AG10803 (cell line): ENCODE measurements around the gene PODXL2.
"Not testable (repeated sequence)": the region's sequence is repeated elsewhere in the genome, so short reads cannot be mapped to it uniquely, and the experiment has no call there.

Experiments used
- DNase-seq: peaks from one replicate; pipeline ENCODE4 v3.0.0; 2010; ENCODE audit warnings: low read depth
- H3K4me3 ChIP-seq: 2 replicates; pipeline ENCODE4 v1.5.1; 2011; ENCODE audit warnings: mild to moderate bottlenecking, low read length, control low read depth
- TF ChIP-seq, protein P1 (sequence below): conservative IDR thresholded peaks from 2 replicates; pipeline ENCODE4 v1.5.1; 2011; ENCODE audit warnings: mild to moderate bottlenecking, low read length, control low read depth, inconsistent platforms

PODXL2 gene

DNA sequence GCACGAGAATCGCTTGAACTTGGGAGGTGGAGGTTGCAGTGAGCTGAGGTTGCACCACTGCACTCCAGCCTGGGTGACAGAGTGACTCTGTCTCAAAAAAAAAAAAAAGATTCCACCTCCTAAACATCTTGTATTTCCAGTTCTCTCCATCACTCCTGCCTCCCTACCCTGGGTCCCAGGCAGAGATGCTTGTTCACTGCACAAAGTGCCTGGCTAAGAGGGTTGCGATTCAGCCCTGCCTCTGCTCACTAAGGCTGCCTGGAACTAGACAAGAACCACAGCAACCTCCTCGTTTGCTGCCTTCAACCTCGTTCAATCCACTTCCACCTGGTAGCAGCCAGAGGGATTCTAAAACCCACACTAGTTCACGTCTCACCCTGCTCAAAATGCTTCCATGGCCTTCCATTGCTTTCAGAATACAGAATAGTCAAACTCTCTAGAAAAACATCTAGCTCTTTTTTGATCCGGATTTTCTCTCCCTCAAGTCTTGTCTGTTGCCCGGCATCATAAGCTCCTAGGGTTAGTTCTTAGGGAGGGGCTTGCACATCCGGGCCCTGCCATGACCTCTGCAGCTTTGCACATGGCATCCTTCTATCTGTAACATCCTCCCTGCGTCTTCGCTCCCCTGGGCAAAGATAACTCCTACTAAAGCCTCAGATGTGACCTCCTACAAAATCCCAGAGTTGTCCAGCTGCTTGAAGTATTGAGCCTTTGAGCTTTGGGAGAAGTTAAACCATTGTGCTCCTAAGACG is 31.8 kb upstream of the PODXL2 start:
- TF ChIP-seq, protein P1, sequence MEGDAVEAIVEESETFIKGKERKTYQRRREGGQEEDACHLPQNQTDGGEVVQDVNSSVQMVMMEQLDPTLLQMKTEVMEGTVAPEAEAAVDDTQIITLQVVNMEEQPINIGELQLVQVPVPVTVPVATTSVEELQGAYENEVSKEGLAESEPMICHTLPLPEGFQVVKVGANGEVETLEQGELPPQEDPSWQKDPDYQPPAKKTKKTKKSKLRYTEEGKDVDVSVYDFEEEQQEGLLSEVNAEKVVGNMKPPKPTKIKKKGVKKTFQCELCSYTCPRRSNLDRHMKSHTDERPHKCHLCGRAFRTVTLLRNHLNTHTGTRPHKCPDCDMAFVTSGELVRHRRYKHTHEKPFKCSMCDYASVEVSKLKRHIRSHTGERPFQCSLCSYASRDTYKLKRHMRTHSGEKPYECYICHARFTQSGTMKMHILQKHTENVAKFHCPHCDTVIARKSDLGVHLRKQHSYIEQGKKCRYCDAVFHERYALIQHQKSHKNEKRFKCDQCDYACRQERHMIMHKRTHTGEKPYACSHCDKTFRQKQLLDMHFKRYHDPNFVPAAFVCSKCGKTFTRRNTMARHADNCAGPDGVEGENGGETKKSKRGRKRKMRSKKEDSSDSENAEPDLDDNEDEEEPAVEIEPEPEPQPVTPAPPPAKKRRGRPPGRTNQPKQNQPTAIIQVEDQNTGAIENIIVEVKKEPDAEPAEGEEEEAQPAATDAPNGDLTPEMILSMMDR = no peak
- no peak overlapping the region for H3K4me3 ChIP-seq
- DNase-seq = no peak

DNA sequence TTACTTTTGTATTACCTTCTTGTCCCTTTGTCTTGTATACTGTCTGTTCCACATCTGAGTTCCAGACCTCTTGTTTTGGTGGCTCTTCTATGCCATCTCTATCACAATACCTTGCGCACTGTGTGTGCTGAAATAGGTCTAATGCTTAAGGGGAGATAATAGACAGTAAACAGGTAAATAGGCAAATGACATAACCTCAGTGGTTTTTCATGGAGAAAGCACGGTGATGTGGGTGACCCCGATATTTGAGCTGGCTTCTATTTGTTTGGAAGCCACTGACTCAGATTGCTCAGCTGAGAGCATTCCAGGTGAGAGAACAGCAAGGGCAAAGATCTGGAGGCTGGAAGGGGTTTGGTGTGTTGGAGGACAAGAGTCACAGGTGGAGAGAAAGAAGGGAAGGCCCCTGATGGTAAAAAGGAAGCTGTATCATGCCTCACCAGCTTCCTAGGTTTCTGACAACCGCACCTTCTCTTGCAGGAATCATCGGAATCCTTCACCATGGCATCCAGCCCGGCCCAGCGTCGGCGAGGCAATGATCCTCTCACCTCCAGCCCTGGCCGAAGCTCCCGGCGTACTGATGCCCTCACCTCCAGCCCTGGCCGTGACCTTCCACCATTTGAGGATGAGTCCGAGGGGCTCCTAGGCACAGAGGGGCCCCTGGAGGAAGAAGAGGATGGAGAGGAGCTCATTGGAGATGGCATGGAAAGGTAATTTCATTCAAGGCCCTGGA is 30.0 kb upstream of the PODXL2 start:
- H3K4me3 ChIP-seq = peak overlapping the region; percentile 67
- TF ChIP-seq, protein P1 = no peak
- DNase-seq = no peak

DNA sequence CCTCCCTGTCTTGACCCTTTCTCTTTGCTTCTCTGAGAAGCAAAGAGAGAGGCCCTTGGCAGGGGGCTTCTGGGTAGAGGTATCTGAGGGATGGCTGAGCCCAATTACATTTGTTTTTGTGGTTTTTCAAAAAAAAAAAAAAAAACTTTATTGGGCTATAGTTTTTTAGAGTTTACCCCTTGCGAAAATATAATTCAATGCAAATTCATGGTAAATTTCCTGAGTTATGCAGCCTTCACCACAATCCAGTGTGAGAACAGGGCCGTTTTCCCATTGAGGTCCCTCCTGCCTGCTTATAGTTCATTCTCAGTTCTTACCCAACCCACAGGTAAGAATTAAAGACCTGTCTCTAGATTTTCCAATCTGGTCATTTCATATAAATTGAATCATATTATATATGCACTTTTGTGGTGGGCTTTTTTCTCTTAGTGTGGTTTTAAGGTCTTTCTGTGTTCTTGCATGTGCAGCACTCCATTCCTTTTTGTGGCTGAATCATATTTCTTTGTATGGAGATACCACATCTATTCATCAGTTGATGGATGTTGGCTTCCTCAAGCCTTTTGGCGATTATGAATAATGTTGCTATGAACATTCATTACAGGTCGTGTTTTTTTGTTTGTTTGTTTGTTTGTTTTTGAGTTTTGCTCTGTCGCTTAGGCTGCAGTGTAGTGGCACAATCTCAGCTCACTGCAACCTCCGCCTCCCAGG is 28.1 kb upstream of the PODXL2 start:
- TF ChIP-seq, protein P1 = no peak
- no peak overlapping the region for H3K4me3 ChIP-seq
- no peak for DNase-seq

DNA sequence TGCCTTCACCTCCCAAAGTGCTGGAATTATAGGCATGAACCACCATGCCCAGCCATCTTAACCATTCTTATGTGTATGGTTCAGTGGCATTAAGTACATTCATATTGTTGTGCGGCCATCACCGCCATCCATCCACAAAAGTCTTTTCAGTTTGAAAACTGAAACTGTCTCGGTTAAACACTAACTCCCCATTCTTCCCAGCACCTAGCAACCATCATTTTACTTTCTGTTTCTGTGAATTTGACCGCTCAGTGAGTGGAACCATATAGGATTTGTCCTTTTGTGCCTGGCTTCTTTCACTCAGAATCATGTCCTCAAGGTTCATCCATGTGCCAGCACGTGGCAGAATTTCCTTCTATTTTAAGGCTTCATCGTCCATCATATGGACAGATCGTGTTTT is 24.9 kb upstream of the PODXL2 start:
- TF ChIP-seq, protein P1 = no peak
- no peak for DNase-seq
- no peak overlapping the region for H3K4me3 ChIP-seq

DNA sequence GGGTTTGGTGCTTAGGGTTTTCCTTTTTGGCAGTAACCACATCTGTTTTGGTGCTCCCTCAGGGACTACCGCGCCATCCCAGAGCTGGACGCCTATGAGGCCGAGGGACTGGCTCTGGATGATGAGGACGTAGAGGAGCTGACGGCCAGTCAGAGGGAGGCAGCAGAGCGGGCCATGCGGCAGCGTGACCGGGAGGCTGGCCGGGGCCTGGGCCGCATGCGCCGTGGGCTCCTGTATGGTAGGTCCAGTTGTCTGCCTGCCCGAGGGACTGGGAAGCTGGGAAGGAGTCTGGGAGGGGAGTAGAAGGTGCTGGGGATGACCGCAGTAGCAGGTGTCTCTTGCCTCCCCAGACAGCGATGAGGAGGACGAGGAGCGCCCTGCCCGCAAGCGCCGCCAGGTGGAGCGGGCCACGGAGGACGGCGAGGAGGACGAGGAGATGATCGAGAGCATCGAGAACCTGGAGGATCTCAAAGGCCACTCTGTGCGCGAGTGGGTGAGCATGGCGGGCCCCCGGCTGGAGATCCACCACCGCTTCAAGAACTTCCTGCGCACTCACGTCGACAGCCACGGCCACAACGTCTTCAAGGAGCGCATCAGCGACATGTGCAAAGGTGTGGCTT is 24.3 kb upstream of the PODXL2 start:
- DNase-seq = no peak
- TF ChIP-seq, protein P1 = no peak
- no peak overlapping the region for H3K4me3 ChIP-seq

DNA sequence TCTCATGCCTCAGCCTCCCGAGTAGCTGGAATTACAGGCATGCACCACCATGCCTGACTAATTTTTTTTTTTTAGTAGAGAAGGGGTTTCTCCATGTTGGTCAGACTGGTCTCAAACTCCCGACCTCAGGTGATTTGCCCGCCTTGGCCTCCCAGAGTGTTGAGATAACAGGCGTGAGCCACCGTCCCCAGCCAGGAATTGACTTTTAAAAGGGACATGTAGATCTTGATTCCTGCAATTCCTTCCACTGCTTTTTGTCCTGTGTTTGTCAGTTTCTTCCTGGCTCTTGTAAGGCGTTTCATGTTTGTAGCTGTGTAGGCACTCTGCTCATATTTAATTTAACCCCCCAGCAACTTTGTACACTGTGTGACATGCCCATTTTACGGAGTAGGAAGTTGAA is 23.4 kb upstream of the PODXL2 start:
- H3K4me3 ChIP-seq, DNase-seq: not testable (repeated sequence)

DNA sequence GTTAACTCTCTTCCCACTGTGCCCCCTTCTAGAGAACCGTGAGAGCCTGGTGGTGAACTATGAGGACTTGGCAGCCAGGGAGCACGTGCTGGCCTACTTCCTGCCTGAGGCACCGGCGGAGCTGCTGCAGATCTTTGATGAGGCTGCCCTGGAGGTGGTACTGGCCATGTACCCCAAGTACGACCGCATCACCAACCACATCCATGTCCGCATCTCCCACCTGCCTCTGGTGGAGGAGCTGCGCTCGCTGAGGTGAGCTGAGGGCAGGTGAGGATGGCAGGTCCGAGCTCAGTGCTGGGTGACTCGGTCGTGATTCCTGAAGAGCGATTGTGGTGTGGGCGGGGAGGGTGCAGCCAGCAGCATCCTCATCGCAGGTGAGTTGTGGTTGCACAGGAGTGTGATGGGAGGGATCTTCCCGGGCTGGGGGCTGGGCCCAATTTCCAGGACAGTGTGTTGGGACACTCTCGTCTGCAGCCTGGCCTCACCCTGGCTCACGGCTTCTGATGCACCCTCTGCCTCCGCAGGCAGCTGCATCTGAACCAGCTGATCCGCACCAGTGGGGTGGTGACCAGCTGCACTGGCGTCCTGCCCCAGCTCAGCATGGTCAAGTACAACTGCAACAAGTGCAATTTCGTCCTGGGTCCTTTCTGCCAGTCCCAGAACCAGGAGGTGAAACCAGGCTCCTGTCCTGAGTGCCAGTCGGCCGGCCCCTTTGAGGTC is 22.7 kb upstream of the PODXL2 start:
- TF ChIP-seq, protein P1 = no peak
- H3K4me3 ChIP-seq = no peak overlapping the region
- no peak for DNase-seq
